GM10847 (cell line): ENCODE data around the gene NARF.
A peak's percentile ranks its signal among the peaks of the same experiment; 100 is the strongest.

Source experiments
- POLR2A ChIP-seq: IDR thresholded peaks from 2 replicates; pipeline ENCODE4 v1.6.1; 2011; ENCODE audit not compliant: insufficient read length; ENCODE audit errors: extremely low read depth

The NARF gene

DNA sequence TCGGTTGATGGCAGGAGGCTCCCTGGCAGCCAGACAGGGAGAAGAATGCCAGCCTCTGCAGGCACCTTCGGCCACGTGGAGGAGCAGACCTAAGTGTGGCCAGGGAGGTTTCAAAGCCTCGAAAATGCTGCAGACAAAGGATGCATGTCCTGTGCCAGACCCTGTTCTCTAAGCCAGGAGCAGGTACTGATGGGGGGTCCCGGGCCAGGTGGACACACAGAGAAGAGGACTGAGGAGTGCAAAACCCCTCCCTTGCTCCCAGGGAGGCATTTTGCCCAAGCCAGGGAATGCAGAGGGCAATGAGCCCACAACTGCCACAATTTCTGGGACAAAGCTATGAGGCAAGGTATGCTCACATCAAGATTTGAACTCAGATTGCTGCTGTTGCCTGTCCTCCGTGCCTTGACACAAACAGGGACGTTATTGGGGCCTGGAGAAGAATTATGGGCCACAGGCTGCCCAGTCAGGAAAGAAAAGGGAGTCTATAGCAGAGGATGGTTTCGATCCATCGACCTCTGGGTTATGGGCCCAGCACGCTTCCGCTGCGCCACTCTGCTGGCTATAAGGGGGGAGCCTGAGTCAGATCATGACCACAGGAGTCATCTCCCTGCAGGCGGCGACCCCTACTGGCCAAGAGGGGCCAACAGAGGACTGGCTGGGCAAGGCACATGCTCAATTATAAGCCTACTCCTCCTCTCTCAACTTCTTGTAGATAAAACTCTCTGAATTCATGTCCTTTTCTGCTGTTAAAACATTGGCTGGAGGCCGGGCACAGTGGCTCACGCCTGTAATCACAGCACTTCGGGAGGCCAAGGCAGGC lies 35.9 kb downstream of the NARF start:
- no peak for TF ChIP-seq POLR2A

DNA sequence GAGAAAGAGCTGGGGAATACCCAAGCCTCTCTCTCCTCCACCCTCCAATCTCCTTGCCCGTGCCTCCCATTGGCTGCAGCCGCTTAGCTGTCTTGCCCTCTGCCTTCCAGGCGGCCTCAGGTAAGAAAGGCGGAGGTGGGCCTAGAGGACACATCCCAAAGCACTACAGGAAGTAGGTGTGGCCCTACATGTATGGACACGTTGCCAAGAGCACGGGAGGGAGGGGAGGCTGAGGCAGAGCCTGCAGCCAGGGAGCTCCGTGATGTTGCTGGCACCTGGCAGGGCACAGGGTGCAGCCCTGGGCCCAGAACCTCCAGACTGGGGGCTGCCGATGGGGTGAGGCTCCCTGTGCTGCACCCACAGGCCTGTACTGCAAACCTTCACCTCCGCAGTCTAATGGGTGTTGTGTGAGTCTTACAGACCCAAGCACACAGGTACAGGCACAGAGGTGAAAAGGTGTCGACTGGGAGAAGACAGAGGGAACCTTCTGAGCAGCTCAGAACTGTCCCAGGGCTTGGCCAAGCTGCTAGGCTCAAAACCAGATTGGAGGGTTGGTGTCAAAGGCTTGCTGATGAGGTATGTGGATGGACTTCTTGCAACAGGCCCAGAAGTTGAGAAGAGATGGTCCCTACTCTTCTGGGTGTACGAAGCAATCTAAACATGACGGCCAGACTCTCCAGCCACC lies 37.4 kb downstream of the NARF start:
- TF ChIP-seq POLR2A = no peak

- peak; percentile 44 for TF ChIP-seq POLR2A
These were observed 38.2 kb downstream of the NARF start for GRCh38 chr17:82496529-82497434.

DNA sequence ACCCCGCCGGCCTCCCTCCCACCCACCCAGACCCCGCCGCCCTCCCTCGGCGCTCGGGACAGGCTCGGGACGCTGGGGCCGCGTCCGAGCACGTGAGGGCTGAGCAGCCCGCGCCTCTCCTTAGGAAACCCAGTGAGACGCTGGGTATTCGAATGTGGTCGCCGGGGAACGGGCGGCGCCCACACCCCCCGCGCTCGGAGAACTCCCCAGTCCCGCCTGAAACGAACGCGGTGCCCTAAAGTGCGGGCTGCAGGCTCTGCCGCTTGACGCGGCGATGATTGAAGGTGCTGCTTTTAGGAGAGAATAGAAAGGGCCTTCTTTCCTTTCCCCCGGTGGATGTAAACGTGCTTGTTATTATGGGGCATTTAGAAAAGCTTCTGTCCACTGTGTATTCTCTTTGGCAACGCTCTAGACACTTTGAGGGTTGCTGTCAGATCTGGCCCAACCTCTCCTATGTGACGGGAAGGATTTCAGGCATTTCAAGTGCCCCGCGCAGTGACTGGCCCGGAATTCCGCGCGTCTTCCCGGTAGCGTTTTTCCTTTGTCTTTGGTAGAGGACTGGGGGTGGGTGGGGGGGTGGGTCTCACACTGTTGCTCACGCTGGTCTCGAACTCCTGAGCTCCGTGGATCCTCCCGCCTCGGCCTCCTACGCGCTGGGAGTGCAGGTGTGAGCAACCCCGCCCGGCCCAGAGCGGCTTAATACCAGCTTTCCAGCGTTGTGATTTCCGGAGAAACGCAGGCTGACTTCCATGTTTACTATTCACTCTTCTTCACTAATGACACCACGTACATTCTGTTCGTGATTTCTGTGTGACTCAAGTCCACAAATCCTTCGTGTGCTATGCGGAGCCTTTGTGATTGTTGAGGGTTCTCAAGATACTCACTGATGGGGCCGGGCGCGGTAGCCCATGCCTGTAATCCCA lies 39.2 kb downstream of the NARF start:
- TF ChIP-seq POLR2A = no peak

DNA sequence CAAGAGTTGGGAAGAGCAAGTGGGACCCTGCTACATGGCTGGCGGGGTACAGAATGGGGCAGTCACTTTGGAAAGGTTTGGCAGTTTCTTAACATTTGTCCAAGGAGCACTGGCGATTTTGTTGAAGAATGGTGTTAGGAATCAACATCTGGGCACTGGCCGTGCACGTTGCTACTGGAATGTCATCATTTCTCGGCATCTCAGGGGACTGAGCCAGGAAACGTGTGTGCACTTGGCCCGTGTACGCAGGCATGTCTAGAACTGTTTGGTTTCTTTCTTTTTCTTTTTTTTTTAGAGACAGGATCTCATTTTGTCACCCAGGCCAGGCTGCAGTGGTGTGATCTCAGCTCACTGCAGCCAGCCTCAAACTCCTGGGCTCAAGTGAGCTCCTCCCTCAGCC lies 43.7 kb downstream of the NARF start:
- no peak for TF ChIP-seq POLR2A

- TF ChIP-seq POLR2A = no peak
These were observed 44.7 kb downstream of the NARF start for GRCh38 chr17:82503094-82503727.

GRCh38 chr17:82503728-82504308 lies 45.3 kb downstream of the NARF start:
- TF ChIP-seq POLR2A = no peak

DNA sequence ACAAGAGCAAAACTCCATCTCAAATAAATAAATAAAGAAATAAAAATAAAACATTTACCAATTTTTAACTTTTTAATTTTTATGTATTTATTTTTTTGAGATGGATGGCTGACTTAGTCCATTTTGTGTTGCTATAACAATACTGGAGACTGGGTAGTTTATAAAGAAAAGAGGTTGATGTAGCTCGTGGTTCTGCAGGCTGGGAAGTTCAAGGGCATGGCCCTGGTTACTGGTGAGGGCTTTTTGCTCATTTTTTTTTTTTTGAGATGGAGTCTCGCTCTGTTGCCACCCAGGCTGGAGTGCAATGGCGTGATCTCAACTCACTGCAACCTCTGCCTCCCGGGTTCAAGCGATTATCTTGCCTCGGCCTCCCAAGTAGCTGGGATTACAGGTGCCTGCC lies 46.8 kb downstream of the NARF start:
- TF ChIP-seq POLR2A = no peak

DNA sequence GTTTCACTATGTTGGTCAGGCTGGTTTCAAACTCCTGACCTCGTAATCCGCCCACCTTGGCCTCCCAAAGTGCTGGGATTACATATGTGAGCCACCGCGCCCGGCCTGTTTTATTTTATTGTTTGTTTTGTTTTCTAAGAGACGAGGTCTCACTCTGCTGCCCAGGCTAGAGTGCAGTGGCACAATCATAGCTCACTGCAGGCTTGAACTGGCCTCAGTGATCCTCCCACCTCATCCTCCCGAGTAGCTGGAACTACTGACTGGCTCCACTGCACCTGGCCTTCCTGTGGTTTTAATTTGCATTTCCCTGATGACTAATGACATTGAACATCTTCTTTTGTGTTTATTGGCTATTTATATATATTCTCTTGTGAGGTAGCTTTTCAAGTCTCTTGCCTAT lies 47.9 kb downstream of the NARF start:
- peak; percentile 21 for TF ChIP-seq POLR2A

GRCh38 chr17:82507631-82508175 lies 49.2 kb downstream of the NARF start:
- TF ChIP-seq POLR2A = no peak

- TF ChIP-seq POLR2A = no peak
These were observed 58.8 kb downstream of the NARF start for GRCh38 chr17:82517230-82517865.

GRCh38 chr17:82518826-82519810 lies 60.6 kb downstream of the NARF start, which contains the start of gene FOXK2:
TSS of gene FOXK2 (plus strand) at chr17:82519732. CDS start at chr17:82519889, 157 bp downstream.
- peak; percentile 66 for TF ChIP-seq POLR2A
